NCI-H524 treated with DMSO at 0.1 percent for 48 hours (cell line): ENCODE measurements around the gene FAM177B.

ENCODE experiments used
- DNase-seq: peaks from one replicate; lab custom pipeline; 2025; lab: John Stamatoyannopoulos, UW

The FAM177B gene

GRCh38 chr1:222787729-222788128, 50.7 kb downstream of the FAM177B start:
- DNase-seq = no peak

GRCh38 chr1:222788402-222789156, 51.6 kb downstream of the FAM177B start:
- no peak for DNase-seq

GRCh38 chr1:222790115-222790514, 53.1 kb downstream of the FAM177B start:
- no peak for DNase-seq

GRCh38 chr1:222790520-222790919, 53.5 kb downstream of the FAM177B start:
- no peak for DNase-seq

GRCh38 chr1:222791006-222791710, 54.2 kb downstream of the FAM177B start:
- no peak for DNase-seq

GRCh38 chr1:222792744-222793143, 55.7 kb downstream of the FAM177B start:
- DNase-seq = no peak

GRCh38 chr1:222794656-222795474, 57.9 kb downstream of the FAM177B start:
- no peak for DNase-seq

- no peak for DNase-seq
These were observed 61.1 kb downstream of the FAM177B start for GRCh38 chr1:222798116-222798515.

GRCh38 chr1:222798975-222799374, 62.0 kb downstream of the FAM177B start:
- no peak for DNase-seq
